Suprapubic skin (tissue), 4 donors: ENCODE data around the gene PTPRN2. TPM values are rescaled to one million over a fixed set of nuclear protein-coding genes. Genes with fewer than 3 reads are reported as not detected.
"Not testable (repeated sequence)": the region's sequence is repeated elsewhere in the genome, so short reads cannot be mapped to it uniquely, and the experiment has no call there.

Source experiments
- DNase-seq, 2 donors: peaks; one replicate each; pipeline ENCODE4 v3.0.0-alpha.2; 2019; ENCODE audit warnings: low spot score in 2 of 2
- H3K27ac ChIP-seq: fragments of 200-600 bp; sonication (generic); one replicate; pipeline ENCODE4 v1.5.1; 2019
- H3K27me3 ChIP-seq: fragments of 200-600 bp; sonication (generic); one replicate; pipeline ENCODE4 v1.5.1; 2019
- H3K36me3 ChIP-seq: fragments of 200-600 bp; sonication (generic); one replicate; pipeline ENCODE4 v1.5.1; 2019
- H3K4me1 ChIP-seq: fragments of 200-600 bp; sonication (generic); one replicate; pipeline ENCODE4 v1.5.1; 2019
- H3K4me3 ChIP-seq: fragments of 200-600 bp; sonication (generic); one replicate; pipeline ENCODE4 v1.5.1; 2019; ENCODE audit warnings: mild to moderate bottlenecking
- H3K9me3 ChIP-seq: fragments of 200-600 bp; sonication (generic); one replicate; pipeline ENCODE4 v1.5.1; 2019
- CTCF ChIP-seq, 2 donors: fragments of 200-600 bp in 1 of 2; fragments of 450-650 bp in 1 of 2; sonication (generic) in 1 of 2; IDR thresholded peaks; one replicate each; pipeline ENCODE4 v1.5.1; 2016 to 2019; ENCODE audit warnings: antibody characterized with exemption in 2 of 2, mild to moderate bottlenecking in 1 of 2, moderate library complexity in 1 of 2
- EP300 ChIP-seq: sonication (generic); formaldehyde crosslinking; IDR thresholded peaks from one replicate; pipeline ENCODE4 v1.6.1; 2017; ENCODE audit warnings: antibody characterized with exemption
- POLR2A ChIP-seq, 2 donors: fragments of 450-650 bp; IDR thresholded peaks; one replicate each; pipeline ENCODE4 v1.6.1; 2017; ENCODE audit warnings: antibody characterized with exemption in 2 of 2, mild to moderate bottlenecking in 2 of 2, moderate library complexity in 2 of 2
- POLR2AphosphoS5 ChIP-seq, 3 donors: sonication (generic); formaldehyde crosslinking; IDR thresholded peaks; one replicate each; pipeline ENCODE4 v1.6.1; 2017; ENCODE audit warnings: antibody characterized with exemption in 3 of 3
- WGBS: methylation state at CpG from one replicate; pipeline ENCODE4 v1.1.5; 2018; 5-methylcytosine and 5-hydroxymethylcytosine counted together
- total RNA-seq, 4 donors: library from RNA; depleted of rRNA; stranded (reverse); fragments of >200 nt; gene quantifications; one replicate each; pipeline ENCODE4 v1.1.0, GENCODE V29; 2016

Gene PTPRN2
- total RNA-seq, 4 donors from 2014 or later = 0.23 to 1.8 (median 1.3) TPM

GRCh38 chr7:158430308-158431034 is 157.2 kb downstream of the PTPRN2 start:
- H3K27me3 ChIP-seq = peaks cover 8% of the 10 kb centered on the region
- DNase-seq = no peak
- TF ChIP-seq POLR2A (IDR thresholded peaks at IDR 0.05) = no peak
- TF ChIP-seq POLR2AphosphoS5 (IDR thresholded peaks at IDR 0.05) = no peak
- TF ChIP-seq CTCF (IDR thresholded peaks at IDR 0.05) = no peak
- no peak for TF ChIP-seq EP300
- no peak overlapping the region for H3K4me3 ChIP-seq
- H3K36me3 ChIP-seq = no peaks in the 10 kb centered on the region
- H3K27ac ChIP-seq = no peak overlapping the region
- 79% methylated on average over 20 of the region's 22 CpGs for WGBS
- H3K9me3 ChIP-seq = no peaks in the 10 kb centered on the region
- peaks cover 6% of the 10 kb centered on the region for H3K4me1 ChIP-seq

GRCh38 chr7:158428837-158429753 is 158.5 kb downstream of the PTPRN2 start:
- H3K27me3 ChIP-seq = peaks cover 8% of the 10 kb centered on the region
- WGBS = 45% methylated on average over 13 of the region's 24 CpGs
- no peak for DNase-seq
- H3K4me3 ChIP-seq = no peak overlapping the region
- TF ChIP-seq CTCF (IDR thresholded peaks at IDR 0.05) = no peak
- TF ChIP-seq EP300 = no peak
- no peak for TF ChIP-seq POLR2AphosphoS5 (IDR thresholded peaks at IDR 0.05)
- no peak for TF ChIP-seq POLR2A (IDR thresholded peaks at IDR 0.05)
- H3K27ac ChIP-seq = no peak overlapping the region
- H3K4me1 ChIP-seq = peaks cover 6% of the 10 kb centered on the region
- no peaks in the 10 kb centered on the region for H3K36me3 ChIP-seq
- no peaks in the 10 kb centered on the region for H3K9me3 ChIP-seq

GRCh38 chr7:158428131-158428836 is 159.3 kb downstream of the PTPRN2 start:
- TF ChIP-seq CTCF (IDR thresholded peaks at IDR 0.05) (no peak), POLR2AphosphoS5 (IDR thresholded peaks at IDR 0.05) (no peak), EP300 (no peak), POLR2A (IDR thresholded peaks at IDR 0.05) (no peak)
- WGBS = 86% methylated on average over 26 of the region's 26 CpGs
- Histone ChIP-seq H3K36me3 (no peaks in the 10 kb centered on the region), H3K4me3 (no peak overlapping the region), H3K27me3 (peaks cover 8% of the 10 kb centered on the region), H3K9me3 (no peaks in the 10 kb centered on the region), H3K4me1 (peaks cover 6% of the 10 kb centered on the region), H3K27ac (no peak overlapping the region)
- no peak for DNase-seq

- not testable (repeated sequence) for H3K36me3 ChIP-seq, H3K27ac ChIP-seq, H3K27me3 ChIP-seq, H3K4me3 ChIP-seq, H3K4me1 ChIP-seq, H3K9me3 ChIP-seq
- 80% methylated on average over 1 of the region's 42 CpGs for WGBS
- peak in 1 of 2 donors; percentile 9 for DNase-seq
Observed at GRCh38 chr7:158425676-158426075, 161.9 kb downstream of the PTPRN2 start.

- Histone ChIP-seq H3K27ac (no peak overlapping the region), H3K9me3 (no peaks in the 10 kb centered on the region), H3K4me3 (no peak overlapping the region), H3K36me3 (no peaks in the 10 kb centered on the region), H3K27me3 (no peaks in the 10 kb centered on the region), H3K4me1 (no peaks in the 10 kb centered on the region)
- DNase-seq = peak in 1 of 2 donors; percentile 31
- WGBS = 98% methylated on average over 8 of the region's 19 CpGs
- TF ChIP-seq POLR2A (IDR thresholded peaks at IDR 0.05) = no peak
- no peak for TF ChIP-seq CTCF (IDR thresholded peaks at IDR 0.05)
- no peak for TF ChIP-seq EP300
- TF ChIP-seq POLR2AphosphoS5 (IDR thresholded peaks at IDR 0.05) = no peak
Observed at GRCh38 chr7:158424531-158424930, 163.1 kb downstream of the PTPRN2 start.
